NK-92 treated with Interleukin-12 subunit alpha and Interleukin-12 subunit beta, amount 100 ng/mL, for 24 hours (cell line): ENCODE measurements around the gene C10orf71.

ENCODE experiments used
- DNase-seq: peaks from one replicate; lab custom pipeline; 2025; lab: John Stamatoyannopoulos, UW

The C10orf71 gene

GRCh38 chr10:49318755-49319154, 19.8 kb downstream of the C10orf71 start:
- DNase-seq = no peak

- DNase-seq = no peak
Observed at GRCh38 chr10:49319206-49319605, 20.2 kb downstream of the C10orf71 start.

GRCh38 chr10:49320191-49320590, 21.2 kb downstream of the C10orf71 start:
- DNase-seq = no peak

- no peak for DNase-seq
Observed at GRCh38 chr10:49321021-49321420, 22.1 kb downstream of the C10orf71 start.

GRCh38 chr10:49322371-49323170, 23.6 kb downstream of the C10orf71 start:
- DNase-seq = no peak

- no peak for DNase-seq
Observed at GRCh38 chr10:49323171-49323895, 24.4 kb downstream of the C10orf71 start.

- DNase-seq = no peak
Observed at GRCh38 chr10:49323896-49324270, 24.9 kb downstream of the C10orf71 start.

- no peak for DNase-seq
Observed at GRCh38 chr10:49324711-49325110, 25.7 kb downstream of the C10orf71 start.

GRCh38 chr10:49325131-49325915, 26.4 kb downstream of the C10orf71 start:
- no peak for DNase-seq

GRCh38 chr10:49325916-49326783, 27.2 kb downstream of the C10orf71 start:
- no peak for DNase-seq

GRCh38 chr10:49327036-49327813, 28.3 kb downstream of the C10orf71 start:
- DNase-seq = no peak

GRCh38 chr10:49328401-49329145, 29.6 kb downstream of the C10orf71 start:
- no peak for DNase-seq

GRCh38 chr10:49329146-49329505, 30.2 kb downstream of the C10orf71 start:
- DNase-seq = no peak

- no peak for DNase-seq
Observed at GRCh38 chr10:49330127-49330665, 31.2 kb downstream of the C10orf71 start.

- DNase-seq = no peak
Observed at GRCh38 chr10:49331431-49331830, 32.5 kb downstream of the C10orf71 start.

- no peak for DNase-seq
Observed at GRCh38 chr10:49332333-49332732, 33.4 kb downstream of the C10orf71 start.

- DNase-seq = no peak
Observed at GRCh38 chr10:49332768-49333167, 33.8 kb downstream of the C10orf71 start.

- no peak for DNase-seq
Observed at GRCh38 chr10:49333192-49333591, 34.2 kb downstream of the C10orf71 start.

GRCh38 chr10:49334964-49335363, 36.0 kb downstream of the C10orf71 start:
- DNase-seq = no peak
